NOMO-1 (cell line): Measurements from ENCODE around the gene RGL4.
A peak's percentile ranks its signal among the peaks of the same experiment; 100 is the strongest.
"Not testable (repeated sequence)": the region's sequence is repeated elsewhere in the genome, so short reads cannot be mapped to it uniquely, and the experiment has no call there.

Experiments
- DNase-seq, 2 experiments: peaks; one replicate each; lab custom pipeline; 2025; ENCODE audit not compliant: unreplicated experiment in 2 of 2; lab: John Stamatoyannopoulos, UW

RGL4 gene

GRCh38 chr22:23690713-23691112, at the start of gene RGL4:
TSS of gene RGL4 (plus strand) at chr22:23691013. CDS start at chr22:23692031, 1,018 bp downstream.
- DNase-seq = no peak

- DNase-seq = not testable (repeated sequence)
These were observed 44.3 kb upstream of the RGL4 start for GRCh38 chr22:23646526-23646925.

- no peak for DNase-seq
These were observed 41.7 kb upstream of the RGL4 start for GRCh38 chr22:23649071-23649501.

- no peak for DNase-seq
These were observed 39.1 kb upstream of the RGL4 start for GRCh38 chr22:23651676-23652075.

GRCh38 chr22:23652286-23652685, 38.5 kb upstream of the RGL4 start:
- DNase-seq = no peak

- DNase-seq = no peak
These were observed 38.1 kb upstream of the RGL4 start for GRCh38 chr22:23652711-23653110.

- DNase-seq = no peak
These were observed 34.8 kb upstream of the RGL4 start for GRCh38 chr22:23655891-23656475.

- DNase-seq = no peak
These were observed 33.1 kb upstream of the RGL4 start for GRCh38 chr22:23657727-23658126.

GRCh38 chr22:23660381-23660780, 30.4 kb upstream of the RGL4 start:
- not testable (repeated sequence) for DNase-seq

GRCh38 chr22:23670378-23671295, 20.2 kb upstream of the RGL4 start:
- no peak for DNase-seq

GRCh38 chr22:23671387-23671786, 19.4 kb upstream of the RGL4 start:
- DNase-seq = not testable (repeated sequence)

GRCh38 chr22:23672307-23673049, 18.3 kb upstream of the RGL4 start:
- DNase-seq = not testable (repeated sequence)

- no peak for DNase-seq
These were observed 17.7 kb upstream of the RGL4 start for GRCh38 chr22:23673050-23673620.

GRCh38 chr22:23673826-23674690, 16.8 kb upstream of the RGL4 start:
- DNase-seq = no peak

- DNase-seq = not testable (repeated sequence)
These were observed 15.8 kb upstream of the RGL4 start for GRCh38 chr22:23674886-23675501.

- DNase-seq = peak in 1 of 2 experiments; percentile 8
These were observed 15.1 kb upstream of the RGL4 start for GRCh38 chr22:23675502-23676415.

GRCh38 chr22:23676841-23677700, 13.7 kb upstream of the RGL4 start:
- DNase-seq = not testable (repeated sequence)

- no peak for DNase-seq
These were observed 13.2 kb upstream of the RGL4 start for GRCh38 chr22:23677701-23677995.
